HG03558 (cell line): ENCODE results near the gene GGCT.
"Not testable (repeated sequence)": the region's sequence is repeated elsewhere in the genome, so short reads cannot be mapped to it uniquely, and the experiment has no call there.

Experiments used
- ATAC-seq: cut with Tn5 transposase; IDR thresholded peaks from one replicate; pipeline ENCODE4 v1.9.1; 2021; ENCODE audit warnings: moderate number of reproducible peaks; ENCODE audit not compliant: unreplicated experiment; ENCODE audit errors: extremely low read depth

The GGCT gene

DNA sequence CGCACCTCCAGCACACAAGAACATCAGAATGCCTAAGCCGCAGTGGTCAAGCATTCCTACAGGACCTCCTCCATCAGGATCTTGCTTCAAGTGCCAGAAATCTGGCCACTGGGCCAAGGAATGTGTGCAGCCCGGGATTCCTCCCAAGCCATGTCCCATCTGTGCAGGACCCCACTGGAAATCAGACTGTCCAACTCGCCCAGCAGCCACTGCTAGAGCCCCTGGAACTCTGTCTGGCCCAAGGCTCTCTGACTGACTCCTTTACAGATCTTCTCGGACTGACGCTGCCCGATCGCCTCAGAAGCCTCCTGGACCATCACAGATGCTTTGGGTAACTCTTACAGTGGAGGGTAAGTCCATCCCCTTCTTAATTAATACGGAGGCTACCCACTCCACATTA is 23.2 kb downstream of the GGCT start:
- not testable (repeated sequence) for ATAC-seq

DNA sequence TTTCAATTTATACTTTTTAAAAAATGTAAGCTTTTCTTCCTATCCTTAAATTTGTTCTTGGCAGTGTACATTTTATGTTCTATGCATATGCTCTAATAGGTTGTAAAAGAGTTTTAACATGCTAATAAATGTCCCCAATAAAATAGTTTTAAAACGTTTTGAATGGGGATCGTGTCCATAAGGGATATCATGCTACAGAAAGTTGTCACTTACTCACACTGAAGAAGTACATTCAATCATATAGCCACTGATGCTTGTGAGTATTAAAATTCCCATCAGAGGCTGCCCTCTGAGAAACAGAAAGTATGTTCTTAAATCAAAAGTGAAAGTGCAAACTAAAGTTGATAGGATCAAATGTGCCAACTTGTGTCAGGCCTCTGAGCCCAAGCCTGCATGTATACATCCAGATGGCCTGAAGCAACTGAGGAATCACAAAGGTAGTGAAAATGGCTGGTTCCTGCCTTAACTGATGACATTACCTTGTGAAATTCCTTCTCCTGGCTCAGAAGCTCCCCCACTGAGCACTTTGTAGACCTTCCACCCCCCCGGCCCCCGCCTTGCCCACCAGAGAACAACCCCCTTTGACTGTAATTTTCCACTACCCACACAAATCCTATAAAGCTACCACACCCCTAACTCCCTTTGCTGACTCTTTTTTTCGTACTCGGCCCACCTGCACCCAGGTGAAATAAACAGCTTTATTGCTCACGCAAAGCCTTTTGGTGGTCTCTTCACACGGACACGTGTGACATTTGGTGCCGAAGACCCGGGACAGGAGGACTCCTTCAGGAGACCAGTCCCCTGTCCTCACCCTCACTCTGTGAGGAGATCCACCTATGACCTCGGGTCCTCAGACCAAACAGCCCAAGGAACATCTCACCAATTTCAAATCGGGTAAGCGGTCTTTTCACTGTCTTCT is 25.2 kb downstream of the GGCT start:
- no peak for ATAC-seq

DNA sequence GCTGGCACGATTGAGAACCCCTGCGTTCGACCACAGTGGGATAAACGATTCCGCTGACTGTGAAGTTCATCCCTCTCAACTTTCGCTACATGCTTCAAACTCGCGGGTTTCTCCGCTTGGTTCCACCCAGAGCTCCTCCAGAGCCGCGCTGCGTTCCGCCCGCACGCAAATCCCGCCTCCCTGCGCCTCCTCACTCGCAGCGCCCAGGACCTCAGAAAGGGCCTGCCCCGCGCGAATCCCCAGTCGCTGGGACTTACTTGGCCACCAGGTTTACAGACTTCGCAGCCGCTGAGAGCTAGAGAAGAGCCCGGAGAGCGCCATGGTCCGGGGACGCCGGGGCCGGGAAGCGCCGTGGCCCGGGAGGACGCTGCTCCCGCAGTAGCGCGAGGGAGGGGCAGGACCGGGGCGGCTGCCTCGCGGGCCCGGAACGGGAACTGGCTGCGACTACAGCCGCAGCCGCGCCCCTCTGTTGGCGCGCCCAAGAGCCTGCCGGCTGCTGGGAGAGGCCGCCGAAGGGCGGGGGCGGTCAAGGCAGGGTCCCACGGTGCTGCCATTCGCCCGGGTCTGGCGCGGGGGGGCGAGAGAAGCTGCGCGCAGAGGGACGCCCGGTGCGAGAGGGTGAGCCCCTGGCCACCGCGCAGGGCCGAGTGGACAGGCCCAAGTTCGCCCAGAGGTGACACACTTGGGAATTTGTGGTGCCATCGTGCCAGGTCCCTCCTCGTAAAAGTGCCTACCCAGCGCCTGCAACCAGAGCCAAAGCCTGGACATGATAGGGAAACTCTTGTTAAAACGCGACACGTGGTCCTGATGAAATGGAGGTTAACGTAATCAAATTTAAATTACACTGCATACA is 26.1 kb downstream of the GGCT start, which contains the start of gene NOD1:
TSS of gene NOD1 (minus strand) at position 436 of the 853 bp plus-strand sequence. CDS start 21,863 bp downstream, outside the sequence.
- peak; percentile 70 for ATAC-seq

DNA sequence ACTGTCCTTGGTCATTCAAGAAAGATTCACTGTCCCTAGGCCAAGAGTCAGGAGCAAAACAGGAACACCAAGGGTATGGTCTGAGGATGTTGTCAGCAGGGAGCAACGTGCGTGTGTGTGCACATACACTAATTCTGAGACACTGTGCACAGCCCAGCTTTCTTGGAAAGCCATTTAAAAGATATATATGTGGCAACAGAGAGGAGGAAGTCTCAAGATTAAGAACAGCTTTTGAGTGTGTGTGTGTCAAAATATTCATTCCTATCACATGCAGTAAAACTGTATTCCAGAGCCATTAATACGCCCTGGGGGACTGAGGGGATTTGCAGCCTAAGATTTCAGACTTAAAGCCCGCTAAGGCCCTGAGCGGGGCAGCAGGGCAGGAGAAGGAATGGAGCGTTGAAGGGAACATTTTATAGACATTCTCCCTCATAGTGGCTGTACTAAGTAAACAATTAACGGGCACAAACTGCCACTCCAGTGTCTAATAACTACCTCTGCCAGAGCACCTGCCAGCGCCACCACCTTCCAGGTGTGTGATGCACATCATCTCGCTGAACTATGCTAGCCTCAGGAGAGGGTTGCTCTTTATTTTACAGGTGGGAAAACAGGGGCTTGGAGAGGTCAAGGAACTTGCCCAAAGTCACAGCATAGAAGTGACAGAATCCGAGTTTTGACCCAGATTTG is 28.0 kb downstream of the GGCT start:
- ATAC-seq, result no peak

DNA sequence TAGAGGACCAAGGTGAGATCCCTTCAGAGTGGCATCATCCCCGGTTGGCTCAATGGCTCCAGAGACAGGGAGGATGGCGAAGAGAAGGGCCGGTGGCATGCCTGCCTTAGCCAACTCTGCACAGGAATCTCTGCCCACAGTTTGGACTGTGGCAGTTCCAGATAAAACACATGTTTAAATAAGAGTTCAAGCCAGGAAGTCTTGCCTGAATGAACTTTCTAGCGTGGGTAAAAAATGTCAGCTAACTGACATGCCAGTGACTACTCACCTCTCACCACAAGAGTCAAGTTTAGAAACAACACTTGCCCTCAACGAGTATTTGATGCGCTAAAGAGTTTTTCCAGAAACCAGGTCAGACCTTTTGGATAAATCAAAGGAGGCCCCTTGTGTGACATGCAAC is 29.0 kb downstream of the GGCT start:
- ATAC-seq, result no peak

DNA sequence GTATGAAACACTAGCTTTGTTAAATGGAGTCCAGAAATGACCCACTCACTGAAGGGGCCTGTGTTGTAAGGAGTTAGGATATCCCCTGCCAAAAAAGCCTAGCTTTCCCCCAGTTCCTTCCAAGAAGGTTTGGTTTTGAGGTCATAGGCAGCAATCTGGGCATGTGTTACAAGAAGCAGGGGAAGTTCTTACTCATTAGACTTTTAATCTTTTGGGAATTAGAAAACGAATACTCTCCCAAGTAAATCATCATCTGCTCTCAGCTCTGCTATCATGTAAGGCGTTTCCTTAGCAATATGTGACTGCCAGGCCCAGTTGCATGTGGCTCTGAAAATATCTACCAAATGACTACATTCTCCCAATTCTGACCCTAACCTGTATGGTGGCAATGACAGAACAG is 29.7 kb downstream of the GGCT start:
- no peak for ATAC-seq

DNA sequence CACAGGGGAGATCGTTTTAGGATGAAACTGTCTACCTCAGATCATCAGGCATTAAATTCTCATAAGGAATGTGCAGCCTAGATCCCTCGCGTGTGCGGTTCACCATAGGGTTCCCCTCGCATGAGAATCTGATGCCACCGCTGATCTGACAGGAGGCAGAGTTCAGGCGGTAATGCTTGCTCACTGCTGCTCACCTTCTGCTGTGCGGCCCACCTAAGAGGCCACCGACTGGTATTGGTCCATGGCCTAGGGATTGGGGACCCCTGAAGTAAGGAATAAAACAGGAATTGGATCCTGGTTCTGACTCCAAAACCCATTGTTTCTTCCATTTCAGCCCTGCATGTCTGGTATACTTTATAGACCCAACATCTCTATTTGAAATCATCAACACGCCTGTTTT is 30.1 kb downstream of the GGCT start:
- ATAC-seq, result no peak

DNA sequence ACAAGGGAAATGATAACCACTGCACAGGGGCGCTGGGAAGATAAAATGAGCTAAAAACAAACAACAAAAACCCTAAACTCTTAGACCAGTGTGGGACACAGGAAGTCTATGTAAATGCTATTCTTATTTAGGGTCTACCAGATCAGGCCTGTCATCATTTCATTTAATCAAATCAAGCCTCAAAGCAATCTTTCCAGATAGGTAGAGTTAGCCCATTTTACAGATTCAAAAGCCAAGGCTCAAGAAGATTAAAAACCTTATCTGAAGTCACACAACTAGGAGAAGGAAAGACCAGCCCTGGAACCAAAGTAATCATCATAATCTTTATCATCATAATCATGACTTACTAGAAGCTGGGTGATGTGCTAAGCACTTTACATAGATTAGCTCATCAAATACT is 30.7 kb downstream of the GGCT start:
- ATAC-seq, result no peak

DNA sequence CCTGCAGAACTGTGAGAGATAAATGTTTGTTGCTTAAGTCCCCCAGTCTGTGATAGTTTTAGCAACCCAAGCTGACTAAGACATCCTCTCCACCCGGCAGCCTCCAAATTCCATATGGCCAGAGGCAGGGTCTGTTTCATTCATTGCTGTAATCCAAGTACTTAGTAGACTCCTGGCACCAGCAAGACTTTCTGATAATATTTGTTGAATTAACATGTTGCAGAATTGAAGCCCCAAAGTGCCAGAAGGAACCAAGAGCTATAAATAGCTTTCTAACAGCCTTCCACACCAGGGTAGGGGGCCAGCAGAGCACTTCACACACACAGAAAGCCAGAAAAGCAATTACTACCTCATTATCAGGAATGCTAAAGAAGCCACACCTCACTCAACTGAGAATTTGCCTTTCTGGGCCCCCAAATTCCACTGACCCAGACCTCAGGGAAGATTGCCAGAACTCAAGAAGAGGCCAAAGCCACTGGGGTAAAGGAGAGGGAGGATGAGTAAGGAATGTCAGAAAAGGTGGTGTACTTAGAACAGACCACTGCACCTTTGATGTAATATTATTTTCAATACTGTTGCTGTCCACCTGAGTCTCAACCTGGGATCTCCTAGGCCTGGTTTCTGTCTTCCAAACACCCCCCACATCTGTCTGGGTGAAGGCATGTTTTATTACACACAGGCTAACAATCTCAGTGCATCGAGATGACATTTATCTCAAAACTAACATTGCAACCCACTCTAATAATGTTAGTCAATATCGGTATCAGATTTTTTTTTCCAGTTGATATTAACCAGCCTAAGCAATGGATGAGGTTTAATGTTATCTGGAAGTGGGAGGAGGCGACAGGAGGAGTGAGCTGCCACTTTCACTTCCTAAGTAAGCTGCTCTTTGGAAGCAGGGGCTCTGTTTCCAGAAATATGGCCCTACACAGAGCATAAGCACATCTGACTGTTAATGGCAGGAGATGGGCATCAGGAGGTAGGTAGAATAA is 31.5 kb downstream of the GGCT start:
- no peak for ATAC-seq

DNA sequence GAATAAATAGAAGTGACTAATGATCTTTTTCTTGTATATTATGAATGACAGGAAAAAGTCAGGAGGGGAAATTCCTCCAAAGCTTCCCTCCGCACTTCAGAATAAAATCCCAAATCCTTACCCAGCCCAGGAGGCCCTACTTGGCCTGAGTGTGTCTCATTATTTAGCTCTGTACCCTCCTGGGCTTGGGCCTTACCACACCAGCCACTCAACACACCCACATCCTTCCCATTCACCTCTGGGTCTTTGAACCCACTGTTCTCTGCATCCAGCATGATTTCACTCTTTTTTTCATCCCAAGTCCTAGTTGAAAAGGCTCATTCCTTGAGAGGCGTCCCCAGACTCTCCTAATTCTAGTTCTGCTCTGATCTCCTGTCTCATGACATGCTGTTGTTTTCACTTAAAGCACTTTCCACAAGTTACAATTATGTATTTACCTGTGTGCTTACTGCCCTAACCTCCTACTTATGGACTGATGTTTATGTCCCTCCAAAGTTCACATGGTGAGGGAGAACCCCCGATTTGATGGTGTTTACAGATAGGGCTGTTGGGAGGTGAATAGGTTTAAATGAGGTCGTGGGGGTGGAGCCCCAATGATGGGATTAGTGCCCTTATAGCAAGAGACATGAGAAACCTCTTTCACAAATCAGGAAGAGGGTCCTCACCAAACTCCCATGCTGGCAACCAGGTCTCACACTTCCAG is 32.4 kb downstream of the GGCT start:
- no peak for ATAC-seq

DNA sequence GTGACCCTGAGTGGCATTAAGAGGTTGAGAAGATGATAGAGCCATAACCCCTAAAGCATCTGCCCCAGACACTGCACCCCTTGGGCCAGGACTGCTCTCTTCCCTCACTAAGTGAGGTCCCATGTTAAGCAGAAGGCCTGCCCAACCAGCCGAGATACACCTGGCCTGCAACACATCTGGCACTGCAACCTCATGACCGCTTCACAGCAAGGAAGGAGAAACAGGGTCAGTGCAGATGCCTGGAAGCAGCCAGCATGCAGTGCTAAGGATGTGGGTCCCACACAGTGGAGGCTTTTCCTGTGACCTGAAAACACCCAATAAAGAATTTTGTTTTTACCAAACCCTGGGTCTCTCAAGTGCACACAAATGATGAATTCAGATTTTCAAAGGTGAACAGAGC is 33.4 kb downstream of the GGCT start:
- no peak for ATAC-seq

DNA sequence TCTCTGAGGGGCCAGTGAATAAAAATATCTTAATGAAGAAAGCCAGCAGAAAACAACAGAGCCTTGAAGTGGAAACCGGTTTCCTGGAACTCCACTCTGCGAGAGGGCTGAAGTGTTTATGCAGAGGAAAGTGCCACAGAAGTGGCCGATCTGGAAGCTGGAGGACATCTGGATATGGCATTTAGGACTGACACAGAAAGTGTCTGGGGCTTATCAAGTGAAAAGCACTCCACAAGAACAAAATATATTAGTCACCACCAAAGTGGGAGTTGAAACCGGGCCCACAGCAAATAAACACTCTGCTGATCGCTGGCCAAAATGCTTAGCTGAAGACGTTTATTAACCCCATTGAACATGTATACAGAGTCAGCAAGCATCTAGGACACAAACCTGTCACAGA is 33.9 kb downstream of the GGCT start:
- no peak for ATAC-seq

DNA sequence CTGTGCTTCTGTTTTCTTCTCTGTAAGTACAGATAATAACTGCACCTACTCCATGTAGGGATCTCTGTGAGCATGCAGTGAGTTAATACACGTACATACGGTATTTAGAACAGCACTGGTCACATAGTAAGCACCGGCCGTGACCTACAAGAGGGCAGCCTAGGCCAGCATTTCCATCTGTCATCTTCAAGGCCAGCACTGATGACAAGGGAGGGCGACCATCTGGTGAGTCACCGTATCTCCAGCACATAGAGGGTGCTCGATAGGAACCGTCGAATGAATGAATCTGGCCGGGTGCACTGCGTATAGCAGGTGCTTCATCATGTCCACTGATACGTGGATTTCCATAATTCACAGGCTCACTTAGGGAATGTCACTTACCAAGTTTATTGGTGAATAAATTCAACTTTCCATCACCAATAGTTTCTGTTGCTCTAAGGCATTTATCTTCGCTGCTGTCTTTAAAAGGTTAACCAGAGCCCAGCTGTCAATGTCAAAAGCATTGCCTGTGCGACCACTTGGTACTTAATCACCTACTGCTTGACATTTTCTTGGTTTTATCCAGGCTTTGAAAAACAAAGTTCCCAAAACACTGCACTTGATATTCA is 34.4 kb downstream of the GGCT start:
- no peak for ATAC-seq

DNA sequence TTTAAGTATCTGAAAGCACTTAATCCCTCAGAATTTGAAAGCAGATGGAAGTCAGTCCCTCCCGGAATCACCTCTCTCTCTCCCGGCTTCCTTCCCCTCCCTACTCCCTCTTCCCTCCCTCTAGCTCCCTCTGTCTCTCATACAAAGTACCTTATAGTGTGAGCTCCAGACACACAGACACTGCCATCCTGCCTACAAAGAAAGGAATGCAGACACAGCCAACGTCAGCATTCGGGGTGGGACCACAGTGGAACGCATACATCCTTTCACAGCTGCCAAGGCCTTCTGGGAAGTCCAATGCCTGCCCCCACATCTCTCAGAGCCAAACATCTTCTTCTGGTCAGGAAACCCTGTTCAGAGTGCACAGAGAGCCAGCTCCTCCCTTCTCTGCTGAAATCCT is 35.3 kb downstream of the GGCT start:
- no peak for ATAC-seq

DNA sequence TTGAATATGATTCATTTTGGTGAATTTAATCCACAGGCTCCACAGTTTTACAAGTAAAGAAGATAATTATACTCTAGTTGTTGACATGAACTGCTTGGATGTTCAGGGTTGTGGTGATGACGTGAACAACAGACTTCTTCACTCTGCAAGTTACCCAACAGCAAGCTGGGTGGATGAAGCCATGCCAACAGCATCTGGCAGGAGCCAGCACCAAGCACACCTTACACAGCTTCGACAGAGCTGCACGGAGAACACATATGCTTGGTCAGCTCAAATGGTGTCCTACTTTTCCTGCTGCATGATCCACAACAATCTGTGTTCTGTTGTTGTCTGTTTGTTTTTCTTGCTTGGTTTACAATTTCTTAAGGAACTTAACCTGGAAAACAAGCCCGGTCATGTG is 35.8 kb downstream of the GGCT start:
- ATAC-seq, result no peak

DNA sequence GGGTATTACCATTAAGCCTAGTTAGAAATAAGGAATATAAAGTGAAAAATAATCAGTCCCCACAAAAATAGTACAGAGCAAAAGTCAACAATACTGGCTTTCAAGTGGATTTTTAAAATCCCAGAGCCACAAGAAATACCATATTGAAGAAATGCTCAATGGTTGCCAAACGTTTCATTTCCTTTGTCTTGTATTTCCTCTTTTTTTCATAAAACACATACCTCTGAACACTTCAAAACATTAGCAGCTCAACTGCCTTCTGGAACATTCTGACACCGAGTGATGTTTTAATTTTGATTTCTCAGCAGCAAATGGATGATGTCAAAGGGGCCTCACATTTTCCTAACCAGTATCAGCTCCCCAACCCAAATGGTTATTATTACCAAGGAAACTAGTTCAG is 36.6 kb downstream of the GGCT start:
- ATAC-seq, result no peak

DNA sequence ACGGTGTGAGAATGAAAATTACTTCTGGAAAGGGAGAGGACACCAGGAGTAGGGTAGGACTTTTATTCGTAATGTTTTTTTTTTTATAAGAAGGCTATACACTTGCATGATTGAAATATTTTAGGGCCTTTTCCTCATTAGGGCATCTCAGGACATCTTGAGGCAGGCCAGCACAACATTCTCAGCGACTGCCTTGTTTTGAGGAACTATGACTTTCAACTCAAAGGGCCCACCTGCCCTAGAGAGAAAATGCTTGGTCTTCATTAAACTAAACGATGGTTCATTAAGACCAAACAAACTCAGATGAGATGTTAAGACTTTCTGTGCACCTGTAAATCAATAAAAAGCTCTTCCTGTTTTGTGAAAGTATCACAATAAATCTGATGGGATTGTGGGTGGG is 37.4 kb downstream of the GGCT start:
- no peak for ATAC-seq

DNA sequence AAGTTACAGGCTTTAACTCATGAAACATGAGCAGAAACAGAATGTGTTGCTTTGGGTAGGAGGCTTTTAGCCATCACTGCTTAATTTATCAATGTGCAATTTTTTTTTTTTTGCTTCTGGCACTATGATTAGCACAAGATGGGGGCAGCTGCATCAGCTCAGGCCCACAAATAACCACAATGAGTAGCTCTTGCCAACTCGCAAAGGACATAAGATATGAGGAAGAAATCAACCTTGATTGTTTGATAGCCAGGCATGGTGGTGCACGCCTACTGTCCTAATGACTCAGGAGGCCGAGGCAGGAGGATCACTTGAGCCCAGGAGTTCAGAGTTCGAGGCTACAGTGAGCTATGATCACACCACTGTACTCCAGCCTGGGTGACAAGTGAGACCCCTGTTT is 38.4 kb downstream of the GGCT start:
- no peak for ATAC-seq

DNA sequence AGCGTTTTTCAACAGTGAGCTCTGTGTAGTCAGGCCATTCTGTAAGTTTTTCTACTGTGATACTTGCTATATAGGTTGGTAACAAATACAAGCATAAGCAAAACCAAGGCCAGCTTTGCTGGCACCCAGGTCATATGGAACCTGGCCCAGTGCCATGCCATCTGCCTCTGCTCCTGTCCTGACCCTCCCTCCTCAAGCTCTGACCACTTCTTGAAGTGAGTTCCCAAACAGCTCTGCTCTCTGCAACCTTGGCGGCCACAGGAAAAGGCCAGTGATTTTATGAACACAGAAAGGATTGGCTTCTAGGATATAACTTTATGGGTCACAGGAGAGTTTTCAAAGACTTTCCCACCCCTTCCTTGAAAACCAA is 38.8 kb downstream of the GGCT start:
- ATAC-seq, result no peak
